ENCODE measurements around the gene CREB5.

CREB5 gene

GRCh38 chr7:28724563-28724962 is 312.2 kb downstream of the CREB5 start:
- no peak for DNase-seq

- DNase-seq = no peak
Observed at GRCh38 chr7:28725045-28725642, 312.8 kb downstream of the CREB5 start.

- DNase-seq = no peak
Observed at GRCh38 chr7:28725911-28726310, 313.6 kb downstream of the CREB5 start.

- DNase-seq = no peak
Observed at GRCh38 chr7:28726555-28726954, 314.2 kb downstream of the CREB5 start.

GRCh38 chr7:28729281-28729680 is 317.0 kb downstream of the CREB5 start:
- DNase-seq = no peak

GRCh38 chr7:28729727-28730126 is 317.4 kb downstream of the CREB5 start:
- DNase-seq = no peak

GRCh38 chr7:28731092-28731658 is 318.9 kb downstream of the CREB5 start:
- no peak for DNase-seq

- DNase-seq = no peak
Observed at GRCh38 chr7:28732071-28732869, 320.0 kb downstream of the CREB5 start.

- DNase-seq = no peak
Observed at GRCh38 chr7:28733035-28733434, 320.7 kb downstream of the CREB5 start.

- DNase-seq = no peak
Observed at GRCh38 chr7:28738412-28738811, 326.1 kb downstream of the CREB5 start.

GRCh38 chr7:28739128-28739527 is 326.8 kb downstream of the CREB5 start:
- no peak for DNase-seq

- DNase-seq = no peak
Observed at GRCh38 chr7:28739826-28740225, 327.5 kb downstream of the CREB5 start.

- DNase-seq = no peak
Observed at GRCh38 chr7:28744951-28745350, 332.6 kb downstream of the CREB5 start.

GRCh38 chr7:28745351-28745750 is 333.0 kb downstream of the CREB5 start:
- no peak for DNase-seq

GRCh38 chr7:28747404-28747803 is 335.1 kb downstream of the CREB5 start:
- no peak for DNase-seq

- no peak for DNase-seq
Observed at GRCh38 chr7:28747854-28748253, 335.5 kb downstream of the CREB5 start.

- DNase-seq = no peak
Observed at GRCh38 chr7:28748346-28748745, 336.0 kb downstream of the CREB5 start.

- no peak for DNase-seq
Observed at GRCh38 chr7:28748933-28749584, 336.7 kb downstream of the CREB5 start.

- DNase-seq = no peak
Observed at GRCh38 chr7:28749638-28750037, 337.3 kb downstream of the CREB5 start.

GRCh38 chr7:28750981-28751380 is 338.7 kb downstream of the CREB5 start:
- DNase-seq = no peak

- DNase-seq = no peak
Observed at GRCh38 chr7:28753613-28754012, 341.3 kb downstream of the CREB5 start.

- DNase-seq = no peak
Observed at GRCh38 chr7:28754027-28754426, 341.7 kb downstream of the CREB5 start.

- no peak for DNase-seq
Observed at GRCh38 chr7:28754447-28754846, 342.1 kb downstream of the CREB5 start.

- no peak for DNase-seq
Observed at GRCh38 chr7:28755255-28755654, 342.9 kb downstream of the CREB5 start.
